Cardiac muscle cell (in vitro differentiated cells and primary cell): ENCODE results near the gene LST1. TPM values are rescaled to one million over a fixed set of nuclear protein-coding genes. Genes with fewer than 3 reads are reported as not detected.

Experiments
- DNase-seq, 2 donors: peaks; one replicate each; pipeline versions ENCODE4 v3.0.0 to v3.0.0-alpha.2; 2010 to 2017; ENCODE audit warnings: low read depth in 1 of 2, low spot score in 1 of 2
- H3K27ac ChIP-seq: fragments of 200-600 bp; sonication (generic); 2 replicates; pipeline ENCODE4 v1.5.1; 2016
- H3K27me3 ChIP-seq: fragments of 200-600 bp; sonication (generic); 2 replicates; pipeline ENCODE4 v1.6.0; 2016; ENCODE audit warnings: control low read depth
- H3K36me3 ChIP-seq: fragments of 200-600 bp; sonication (generic); 2 replicates; pipeline ENCODE4 v1.5.1; 2016; ENCODE audit warnings: control low read depth
- H3K4me1 ChIP-seq: fragments of 200-600 bp; sonication (generic); 2 replicates; pipeline ENCODE4 v1.8.1; 2017; ENCODE audit warnings: low read depth, mild to moderate bottlenecking, mixed run types
- H3K4me3 ChIP-seq: fragments of 200-600 bp; sonication (generic); 2 replicates; pipeline ENCODE4 v1.5.1; 2016; ENCODE audit warnings: mild to moderate bottlenecking
- H3K9me3 ChIP-seq: fragments of 200-600 bp; sonication (generic); 2 replicates; pipeline ENCODE4 v1.5.1; 2017; ENCODE audit warnings: low read depth, mild to moderate bottlenecking, control low read depth
- CTCF ChIP-seq: IDR thresholded peaks from 2 replicates; pipeline ENCODE4 v1.5.1; 2012; ENCODE audit warnings: low read depth, mild to moderate bottlenecking, low read length
- polyA plus RNA-seq: library from polyadenylated mRNA; unstranded; fragments of >200 nt; fragmentation: Nextera tagmentation; extraction: Ambion mirVana; gene quantifications from 2 replicates; pipeline ENCODE4 v1.2.1, GENCODE V29; 2016
- total RNA-seq: library from RNA; depleted of rRNA; stranded (reverse); fragments of >200 nt; gene quantifications from 2 replicates; pipeline ENCODE4 v1.2.3, GENCODE V29; 2016

LST1 gene
- total and polyA plus RNA-seq, 2 experiments from 2014 or later: not detected

- Histone ChIP-seq H3K36me3 (peaks cover 92% of the 10 kb centered on the region), H3K9me3 (no peaks in the 10 kb centered on the region), H3K27ac (peak overlapping the region; percentile 80), H3K4me3 (no peak overlapping the region), H3K27me3 (no peaks in the 10 kb centered on the region), H3K4me1 (no peaks in the 10 kb centered on the region)
- DNase-seq: no peak
- TF ChIP-seq CTCF: no peak
Measured at GRCh38 chr6:31632279-31632946, 46.3 kb downstream of the LST1 start.

GRCh38 chr6:31633447-31633846 lies 47.4 kb downstream of the LST1 start:
- H3K4me3 ChIP-seq: no peak overlapping the region
- TF ChIP-seq CTCF: no peak
- H3K27me3 ChIP-seq: no peaks in the 10 kb centered on the region
- no peak for DNase-seq
- H3K36me3 ChIP-seq: peaks cover 90% of the 10 kb centered on the region
- H3K27ac ChIP-seq: peak overlapping the region; percentile 80
- no peaks in the 10 kb centered on the region for H3K9me3 ChIP-seq
- no peaks in the 10 kb centered on the region for H3K4me1 ChIP-seq

GRCh38 chr6:31634131-31634530 lies 48.1 kb downstream of the LST1 start:
- H3K27me3 ChIP-seq: no peaks in the 10 kb centered on the region
- H3K9me3 ChIP-seq: no peaks in the 10 kb centered on the region
- no peaks in the 10 kb centered on the region for H3K4me1 ChIP-seq
- no peak for DNase-seq
- TF ChIP-seq CTCF: no peak
- H3K27ac ChIP-seq: peak overlapping the region; percentile 80
- no peak overlapping the region for H3K4me3 ChIP-seq
- H3K36me3 ChIP-seq: peaks cover 88% of the 10 kb centered on the region

GRCh38 chr6:31634969-31635575 lies 49.0 kb downstream of the LST1 start:
- Histone ChIP-seq H3K27ac (peak overlapping the region; percentile 57), H3K4me1 (no peaks in the 10 kb centered on the region), H3K4me3 (no peak overlapping the region), H3K27me3 (no peaks in the 10 kb centered on the region), H3K9me3 (no peaks in the 10 kb centered on the region), H3K36me3 (peaks cover 88% of the 10 kb centered on the region)
- TF ChIP-seq CTCF: no peak
- DNase-seq: no peak

- peaks cover 93% of the 10 kb centered on the region for H3K36me3 ChIP-seq
- no peaks in the 10 kb centered on the region for H3K4me1 ChIP-seq
- H3K9me3 ChIP-seq: no peaks in the 10 kb centered on the region
- H3K27me3 ChIP-seq: no peaks in the 10 kb centered on the region
- no peak for DNase-seq
- peak overlapping the region; percentile 62 for H3K27ac ChIP-seq
- H3K4me3 ChIP-seq: no peak overlapping the region
- TF ChIP-seq CTCF: no peak
Measured at GRCh38 chr6:31636698-31637596, 50.9 kb downstream of the LST1 start.

Other genes starting within 250 kb of the LST1 start
Only the 30 nearest of the 35 such genes appear.
- gene MICA, start 182.7 kb upstream of the LST1 start, total RNA-seq: 7.8 and 15.0 TPM in 2 replicates
- 11.0 and 16.4 TPM in 2 replicates for gene MICA, start 182.7 kb upstream of the LST1 start, polyA plus RNA-seq
- 2.2 and 3.6 TPM in 2 replicates for gene MICB, start 88.1 kb upstream of the LST1 start, total RNA-seq
- 0.64 and 0.99 TPM in 2 replicates for gene MICB, start 88.1 kb upstream of the LST1 start, polyA plus RNA-seq
- gene MCCD1, start 57.3 kb upstream of the LST1 start, total RNA-seq: not detected in 2 replicates
- not detected in 2 replicates for gene MCCD1, start 57.3 kb upstream of the LST1 start, polyA plus RNA-seq
- gene DDX39B, start 44.3 kb upstream of the LST1 start, total RNA-seq: 371 and 455 TPM in 2 replicates
- gene DDX39B, start 44.3 kb upstream of the LST1 start, polyA plus RNA-seq: 321 and 373 TPM in 2 replicates
- gene ATP6V1G2, start 39.7 kb upstream of the LST1 start, total RNA-seq: 21.2 and 28.8 TPM in 2 replicates
- gene ATP6V1G2, start 39.7 kb upstream of the LST1 start, polyA plus RNA-seq: 32.7 and 40.2 TPM in 2 replicates
- gene NFKBIL1, start 38.7 kb upstream of the LST1 start, total RNA-seq: 43.6 and 51.2 TPM in 2 replicates
- gene NFKBIL1, start 38.7 kb upstream of the LST1 start, polyA plus RNA-seq: 38.4 and 47.1 TPM in 2 replicates
- gene LTA, start 14.0 kb upstream of the LST1 start, total RNA-seq: not detected in 2 replicates
- not detected in 2 replicates for gene LTA, start 14.0 kb upstream of the LST1 start, polyA plus RNA-seq
- gene TNF, start 10.7 kb upstream of the LST1 start, total RNA-seq: not detected in 2 replicates
- 0.14 TPM in 1 of 2 replicates, not detected in the other for gene TNF, start 10.7 kb upstream of the LST1 start, polyA plus RNA-seq
- 0.70 TPM in 1 of 2 replicates, not detected in the other for gene LTB, start 3.9 kb upstream of the LST1 start, total RNA-seq
- 0.61 and 1.5 TPM in 2 replicates for gene LTB, start 3.9 kb upstream of the LST1 start, polyA plus RNA-seq
- gene NCR3, start 6.7 kb downstream of the LST1 start, total RNA-seq: not detected in 2 replicates
- not detected in 2 replicates for gene NCR3, start 6.7 kb downstream of the LST1 start, polyA plus RNA-seq
- gene AIF1, start 29.0 kb downstream of the LST1 start, total RNA-seq: 1.2 TPM in 1 of 2 replicates, not detected in the other
- 1.4 and 1.6 TPM in 2 replicates for gene AIF1, start 29.0 kb downstream of the LST1 start, polyA plus RNA-seq
- gene PRRC2A, start 34.4 kb downstream of the LST1 start, total RNA-seq: 144 and 208 TPM in 2 replicates
- 70.2 and 103 TPM in 2 replicates for gene PRRC2A, start 34.4 kb downstream of the LST1 start, polyA plus RNA-seq
- 494 and 510 TPM in 2 replicates for gene BAG6, start 66.4 kb downstream of the LST1 start, total RNA-seq
- 115 TPM in 2 replicates for gene BAG6, start 66.4 kb downstream of the LST1 start, polyA plus RNA-seq
- gene APOM, start 69.6 kb downstream of the LST1 start, total RNA-seq: 2.3 and 2.5 TPM in 2 replicates
- gene APOM, start 69.6 kb downstream of the LST1 start, polyA plus RNA-seq: 2.5 and 3.5 TPM in 2 replicates
- 24.5 and 27.4 TPM in 2 replicates for gene C6orf47, start 74.5 kb downstream of the LST1 start, total RNA-seq
- gene C6orf47, start 74.5 kb downstream of the LST1 start, polyA plus RNA-seq: 22.0 and 29.2 TPM in 2 replicates
- gene GPANK1, start 78.7 kb downstream of the LST1 start, total RNA-seq: 28.8 and 36.2 TPM in 2 replicates
- gene GPANK1, start 78.7 kb downstream of the LST1 start, polyA plus RNA-seq: 27.5 and 37.2 TPM in 2 replicates
- 310 and 375 TPM in 2 replicates for gene CSNK2B, start 79.8 kb downstream of the LST1 start, total RNA-seq
- gene CSNK2B, start 79.8 kb downstream of the LST1 start, polyA plus RNA-seq: 277 and 280 TPM in 2 replicates
- gene LY6G5B, start 83.7 kb downstream of the LST1 start, total RNA-seq: 3.9 and 6.8 TPM in 2 replicates
- 13.2 and 16.5 TPM in 2 replicates for gene LY6G5B, start 83.7 kb downstream of the LST1 start, polyA plus RNA-seq
- gene LY6G5C, start 94.8 kb downstream of the LST1 start, total RNA-seq: 0.54 and 1.2 TPM in 2 replicates
- 5.0 and 9.0 TPM in 2 replicates for gene LY6G5C, start 94.8 kb downstream of the LST1 start, polyA plus RNA-seq
- 48.0 and 66.3 TPM in 2 replicates for gene ABHD16A, start 117.0 kb downstream of the LST1 start, total RNA-seq
- gene ABHD16A, start 117.0 kb downstream of the LST1 start, polyA plus RNA-seq: 61.5 and 65.1 TPM in 2 replicates
- not detected in 2 replicates for gene LY6G6F, start 120.6 kb downstream of the LST1 start, total RNA-seq
- not detected in 2 replicates for gene LY6G6F, start 120.6 kb downstream of the LST1 start, polyA plus RNA-seq
- not detected in 2 replicates for gene LY6G6D, start 129.1 kb downstream of the LST1 start, total RNA-seq
- gene LY6G6D, start 129.1 kb downstream of the LST1 start, polyA plus RNA-seq: not detected in 2 replicates
- gene LY6G6C, start 135.5 kb downstream of the LST1 start, total RNA-seq: not detected in 2 replicates
- 0.24 TPM in 1 of 2 replicates, not detected in the other for gene LY6G6C, start 135.5 kb downstream of the LST1 start, polyA plus RNA-seq
- gene MPIG6B, start 137.1 kb downstream of the LST1 start, total RNA-seq: not detected in 2 replicates
- gene MPIG6B, start 137.1 kb downstream of the LST1 start, polyA plus RNA-seq: not detected in 2 replicates
- gene DDAH2, start 143.0 kb downstream of the LST1 start, total RNA-seq: 134 and 138 TPM in 2 replicates
- gene DDAH2, start 143.0 kb downstream of the LST1 start, polyA plus RNA-seq: 154 and 170 TPM in 2 replicates
- gene CLIC1, start 150.3 kb downstream of the LST1 start, total RNA-seq: 226 and 274 TPM in 2 replicates
- 318 and 326 TPM in 2 replicates for gene CLIC1, start 150.3 kb downstream of the LST1 start, polyA plus RNA-seq
- 6.6 and 39.4 TPM in 2 replicates for gene MSH5, start 153.7 kb downstream of the LST1 start, total RNA-seq
- gene MSH5, start 153.7 kb downstream of the LST1 start, polyA plus RNA-seq: 7.4 and 16.4 TPM in 2 replicates
- gene SAPCD1, start 176.4 kb downstream of the LST1 start, total RNA-seq: 3.9 and 11.6 TPM in 2 replicates
- 2.1 and 4.2 TPM in 2 replicates for gene SAPCD1, start 176.4 kb downstream of the LST1 start, polyA plus RNA-seq
- 16.1 and 24.7 TPM in 2 replicates for gene VWA7, start 191.1 kb downstream of the LST1 start, total RNA-seq
- 9.9 and 12.3 TPM in 2 replicates for gene VWA7, start 191.1 kb downstream of the LST1 start, polyA plus RNA-seq
- 46.3 and 49.7 TPM in 2 replicates for gene VARS1, start 209.5 kb downstream of the LST1 start, total RNA-seq
- gene VARS1, start 209.5 kb downstream of the LST1 start, polyA plus RNA-seq: 51.5 and 63.9 TPM in 2 replicates